ENCODE measurements around the gene DOLK.

- TF ChIP-seq CTCF (IDR thresholded peaks at IDR 0.05) (no peak), POLR2A (IDR thresholded peaks at IDR 0.05) (no peak)
These were observed 40.4 kb upstream of the DOLK start for GRCh38 chr9:128987805-128988204.
